Right atrium auricular region (tissue), 2 donors: ENCODE data around the gene RLF. TPM values are rescaled to one million over a fixed set of nuclear protein-coding genes. Genes with fewer than 3 reads are reported as not detected.
"Not testable (repeated sequence)": the region's sequence is repeated elsewhere in the genome, so short reads cannot be mapped to it uniquely, and the experiment has no call there.

ENCODE experiments used
- DNase-seq: peaks from one replicate; pipeline ENCODE4 v3.0.0-alpha.2; 2019; ENCODE audit warnings: low spot score
- H3K27ac ChIP-seq, 2 donors: fragments of 200-600 bp; sonication (generic); 1 replicate in 1 of 2; 2 replicates in 1 of 2; pipeline ENCODE4 v1.5.1; 2016 to 2019
- H3K27me3 ChIP-seq, 2 donors: fragments of 200-600 bp; sonication (generic); one replicate each; pipeline versions ENCODE4 v1.5.1 to v1.6.0; 2017 to 2019
- H3K36me3 ChIP-seq: fragments of 200-600 bp; sonication (generic); one replicate; pipeline ENCODE4 v1.5.1; 2016
- H3K4me1 ChIP-seq, 2 donors: fragments of 200-600 bp; sonication (generic); one replicate each; pipeline versions ENCODE4 v1.5.1 to v1.6.0; 2017 to 2019
- H3K4me3 ChIP-seq, 2 donors: fragments of 200-600 bp; sonication (generic); 1 replicate in 1 of 2; 2 replicates in 1 of 2; pipeline ENCODE4 v1.5.1; 2017 to 2019; ENCODE audit warnings: mild to moderate bottlenecking in 1 of 2, moderate library complexity in 1 of 2
- H3K9me3 ChIP-seq, 2 donors: fragments of 200-600 bp; sonication (generic); one replicate each; pipeline ENCODE4 v1.5.1; 2019
- total RNA-seq, 2 donors: library from RNA; depleted of rRNA; stranded (reverse); fragments of >200 nt; gene quantifications; one replicate each; pipeline ENCODE4 v1.1.0, GENCODE V29; 2016
- TF ChIP-seq, protein P1 (sequence below), 2 donors: fragments of 200-600 bp; sonication (generic); IDR thresholded peaks; one replicate each; pipeline ENCODE4 v1.5.1; 2019; ENCODE audit warnings: antibody characterized with exemption in 2 of 2

The RLF gene
- total RNA-seq, 2 donors from 2014 or later: 11.4 to 12.6 TPM

DNA sequence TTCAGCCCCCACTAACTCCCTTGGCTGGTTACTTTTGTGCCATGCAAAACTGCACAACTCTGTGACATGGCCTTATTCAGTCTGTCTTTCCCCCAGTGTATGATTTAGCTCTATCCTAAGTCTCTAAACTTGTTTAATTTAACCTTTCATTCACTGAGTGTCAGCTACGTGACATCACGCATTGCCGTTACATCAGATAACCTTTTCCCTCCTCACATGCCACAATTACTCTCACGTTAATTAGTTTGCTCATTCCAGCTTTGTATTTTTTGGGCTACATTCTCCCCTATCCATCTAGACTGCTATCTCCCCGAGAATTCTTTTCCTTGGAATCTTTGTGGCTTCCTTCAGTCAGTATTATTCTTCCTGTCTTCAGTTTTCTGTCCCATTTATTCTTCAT lies 57.1 kb downstream of the RLF start:
- TF ChIP-seq, protein P1, sequence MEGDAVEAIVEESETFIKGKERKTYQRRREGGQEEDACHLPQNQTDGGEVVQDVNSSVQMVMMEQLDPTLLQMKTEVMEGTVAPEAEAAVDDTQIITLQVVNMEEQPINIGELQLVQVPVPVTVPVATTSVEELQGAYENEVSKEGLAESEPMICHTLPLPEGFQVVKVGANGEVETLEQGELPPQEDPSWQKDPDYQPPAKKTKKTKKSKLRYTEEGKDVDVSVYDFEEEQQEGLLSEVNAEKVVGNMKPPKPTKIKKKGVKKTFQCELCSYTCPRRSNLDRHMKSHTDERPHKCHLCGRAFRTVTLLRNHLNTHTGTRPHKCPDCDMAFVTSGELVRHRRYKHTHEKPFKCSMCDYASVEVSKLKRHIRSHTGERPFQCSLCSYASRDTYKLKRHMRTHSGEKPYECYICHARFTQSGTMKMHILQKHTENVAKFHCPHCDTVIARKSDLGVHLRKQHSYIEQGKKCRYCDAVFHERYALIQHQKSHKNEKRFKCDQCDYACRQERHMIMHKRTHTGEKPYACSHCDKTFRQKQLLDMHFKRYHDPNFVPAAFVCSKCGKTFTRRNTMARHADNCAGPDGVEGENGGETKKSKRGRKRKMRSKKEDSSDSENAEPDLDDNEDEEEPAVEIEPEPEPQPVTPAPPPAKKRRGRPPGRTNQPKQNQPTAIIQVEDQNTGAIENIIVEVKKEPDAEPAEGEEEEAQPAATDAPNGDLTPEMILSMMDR (IDR thresholded peaks at IDR 0.05): no peak
- Histone ChIP-seq H3K36me3 (no peaks in the 10 kb centered on the region), H3K4me1 (no peaks in the 10 kb centered on the region), H3K27ac (no peak overlapping the region), H3K9me3 (no peaks in the 10 kb centered on the region), H3K27me3 (no peaks in the 10 kb centered on the region), H3K4me3 (no peak overlapping the region)
- DNase-seq: no peak

DNA sequence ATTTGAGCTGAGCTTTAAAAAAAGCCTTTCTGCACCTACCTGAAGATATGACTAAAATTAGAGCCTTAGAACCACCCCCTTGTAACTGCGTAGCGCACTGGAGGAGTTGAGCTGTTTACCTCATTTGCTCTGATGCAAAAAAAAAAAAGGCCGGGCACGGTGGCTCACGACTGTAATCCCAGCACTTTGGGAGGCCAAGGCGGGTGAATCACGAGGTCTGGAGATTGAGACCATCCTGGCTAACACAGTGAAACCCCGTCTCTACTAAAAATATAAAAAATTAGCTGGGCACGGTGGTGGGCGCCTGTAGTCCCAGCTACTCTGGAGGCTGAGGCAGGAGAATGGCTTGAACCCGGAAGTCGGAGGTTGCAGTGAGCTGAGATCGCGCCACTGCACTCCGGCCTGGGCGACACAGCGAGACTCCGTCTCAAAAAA lies 60.3 kb downstream of the RLF start:
- H3K9me3 ChIP-seq, H3K4me1 ChIP-seq, H3K36me3 ChIP-seq, H3K27ac ChIP-seq, H3K27me3 ChIP-seq, DNase-seq, H3K4me3 ChIP-seq: not testable (repeated sequence)

DNA sequence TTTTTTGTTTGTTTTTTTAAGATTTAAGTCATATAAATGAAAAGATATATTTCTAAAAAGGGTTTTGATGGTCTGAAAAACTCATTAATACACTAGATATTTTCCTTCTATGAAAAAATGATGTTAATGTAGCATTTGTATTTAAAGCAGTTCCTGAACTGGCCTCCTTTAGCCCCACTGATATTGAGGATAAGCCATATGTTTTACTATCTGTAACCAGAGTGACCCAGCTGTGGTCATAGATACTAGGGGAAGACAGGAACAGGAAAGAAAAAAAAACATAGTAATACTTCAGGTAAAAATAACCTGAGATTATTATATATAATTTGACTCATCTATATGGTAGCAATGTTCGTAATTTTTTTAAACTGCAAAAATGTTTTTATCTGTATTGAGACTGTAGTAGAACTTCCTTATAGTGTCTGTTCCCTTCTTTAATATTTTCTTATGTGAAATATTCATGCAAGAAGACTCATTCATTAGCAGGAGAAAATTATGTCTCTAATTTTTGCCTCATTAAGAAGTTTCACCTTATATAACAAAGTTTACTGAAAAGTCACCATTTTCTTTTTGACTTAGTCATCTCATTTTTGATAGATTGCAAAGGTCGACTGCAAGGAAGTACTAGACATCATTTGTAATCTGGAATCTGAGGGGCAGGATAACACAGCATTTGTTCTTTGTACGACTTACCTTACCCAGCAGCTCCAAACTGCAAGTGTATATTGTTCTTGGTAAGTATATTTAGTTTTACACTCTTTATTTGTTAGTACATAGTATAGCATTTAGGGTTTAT lies 61.0 kb downstream of the RLF start:
- Histone ChIP-seq H3K36me3 (no peaks in the 10 kb centered on the region), H3K27ac (no peak overlapping the region), H3K4me3 (no peak overlapping the region), H3K9me3 (no peaks in the 10 kb centered on the region), H3K4me1 (no peaks in the 10 kb centered on the region), H3K27me3 (no peaks in the 10 kb centered on the region)
- TF ChIP-seq, protein P1 (IDR thresholded peaks at IDR 0.05): no peak
- no peak for DNase-seq

DNA sequence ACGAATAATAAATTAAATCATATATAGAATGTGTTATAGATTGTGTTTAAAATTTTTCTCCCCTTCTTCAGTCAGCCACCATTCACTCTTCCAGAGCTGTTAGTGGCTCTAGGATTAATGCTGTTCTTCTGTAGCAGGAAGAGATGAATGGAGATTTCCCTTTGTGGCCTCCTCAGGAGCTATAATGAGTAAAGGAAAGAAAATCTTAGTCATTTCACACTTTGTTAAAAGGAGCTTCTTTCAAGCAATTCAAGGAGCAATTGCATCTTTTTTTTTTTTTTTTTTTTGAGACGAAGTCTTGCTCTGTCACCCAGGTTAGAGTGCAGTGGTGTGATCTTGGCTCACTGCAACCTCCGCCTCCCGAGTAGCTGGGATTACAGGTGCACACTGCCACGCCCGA lies 62.9 kb downstream of the RLF start:
- no peak overlapping the region for H3K27ac ChIP-seq
- TF ChIP-seq, protein P1 (IDR thresholded peaks at IDR 0.05): no peak
- H3K9me3 ChIP-seq: no peaks in the 10 kb centered on the region
- no peaks in the 10 kb centered on the region for H3K4me1 ChIP-seq
- DNase-seq: no peak
- H3K27me3 ChIP-seq: no peaks in the 10 kb centered on the region
- no peak overlapping the region for H3K4me3 ChIP-seq
- H3K36me3 ChIP-seq: peaks cover 3% of the 10 kb centered on the region

DNA sequence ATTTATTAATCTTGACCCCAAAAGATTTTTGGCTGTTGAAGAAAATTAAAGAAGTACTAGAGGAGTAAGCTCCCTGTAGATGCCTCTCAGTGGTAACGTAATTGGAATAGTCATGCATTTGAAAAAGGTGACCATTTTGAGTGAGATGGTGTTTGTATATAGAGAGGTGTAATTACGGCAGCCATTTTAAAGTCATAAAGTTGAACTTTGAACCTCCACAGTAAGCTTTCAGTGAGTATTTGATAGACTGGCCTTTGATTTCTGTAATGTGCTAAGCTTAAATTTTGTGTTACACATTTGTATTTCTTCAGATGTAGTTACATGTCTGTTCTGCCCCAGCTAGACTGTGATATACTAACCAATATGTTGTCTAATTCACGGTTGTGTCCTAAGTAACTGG lies 65.0 kb downstream of the RLF start:
- H3K4me3 ChIP-seq: no peak overlapping the region
- DNase-seq: no peak
- H3K27me3 ChIP-seq: no peaks in the 10 kb centered on the region
- no peaks in the 10 kb centered on the region for H3K4me1 ChIP-seq
- H3K36me3 ChIP-seq: peaks cover 12% of the 10 kb centered on the region
- TF ChIP-seq, protein P1 (IDR thresholded peaks at IDR 0.05): no peak
- H3K27ac ChIP-seq: no peak overlapping the region
- H3K9me3 ChIP-seq: no peaks in the 10 kb centered on the region

DNA sequence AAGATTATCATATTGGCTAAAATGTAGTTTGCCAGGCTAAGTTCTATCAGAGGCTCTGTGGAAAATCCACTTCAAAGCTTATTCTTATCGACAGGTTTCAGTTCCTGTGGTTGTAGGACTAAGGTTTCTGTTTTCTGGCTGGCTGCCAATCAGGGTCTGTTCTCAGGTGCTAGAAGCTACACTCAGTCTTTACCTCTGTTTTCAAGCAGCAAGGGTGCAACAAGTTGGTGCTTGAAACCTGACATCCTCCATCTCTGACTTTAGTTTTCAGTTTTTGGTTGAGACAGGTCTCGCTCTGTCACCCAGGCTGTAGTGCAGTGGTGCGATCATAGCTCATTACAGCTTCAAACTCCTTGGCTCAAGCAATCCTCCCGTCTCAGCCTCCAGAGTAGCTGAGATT lies 71.3 kb downstream of the RLF start:
- no peak for DNase-seq
- H3K4me1 ChIP-seq: no peaks in the 10 kb centered on the region
- H3K36me3 ChIP-seq: peaks cover 70% of the 10 kb centered on the region
- H3K4me3 ChIP-seq: no peak overlapping the region
- no peaks in the 10 kb centered on the region for H3K27me3 ChIP-seq
- H3K9me3 ChIP-seq: no peaks in the 10 kb centered on the region
- TF ChIP-seq, protein P1 (IDR thresholded peaks at IDR 0.05): no peak
- H3K27ac ChIP-seq: no peak overlapping the region
